Activated T-cell treated with anti-CD3 and anti-CD28 coated beads, Interleukin-2, amount 50 U/mL, for 72 hours (primary cell): ENCODE data around the gene GDNF. TPM values are rescaled to one million over a fixed set of nuclear protein-coding genes. Genes with fewer than 3 reads are reported as not detected.

Experiments
- ATAC-seq, 2 donors: fragments of 150-1000 bp; cut with Tn5 transposase; replicated peaks in 1 of 2; 2 replicates each; pipeline ENCODE4 v1.10.0; 2021; ENCODE audit warnings: moderate library complexity in 2 of 2, mild to moderate bottlenecking in 1 of 2
- DNase-seq, 2 donors: peaks; one replicate each; pipeline ENCODE4 v3.0.0; 2021 to 2022; ENCODE audit warnings: mixed read lengths in 1 of 2
- H3K27ac Mint-ChIP-seq: one replicate; pipeline ENCODE4 v1.8.0; 2022; ENCODE audit warnings: mild to moderate bottlenecking, moderate library complexity, mixed read lengths
- H3K27me3 Mint-ChIP-seq: one replicate; pipeline ENCODE4 v1.8.0; 2022; ENCODE audit warnings: low read depth, mixed read lengths
- H3K36me3 Mint-ChIP-seq, 2 donors: one replicate each; pipeline ENCODE4 v1.8.0; 2022; ENCODE audit warnings: mixed read lengths in 2 of 2, mild to moderate bottlenecking in 1 of 2; ENCODE audit not compliant: insufficient read depth in 2 of 2
- H3K4me1 Mint-ChIP-seq: one replicate; pipeline ENCODE4 v1.8.0; 2022; ENCODE audit warnings: low read depth, mixed read lengths
- H3K4me3 Mint-ChIP-seq, 2 donors: one replicate each; pipeline ENCODE4 v1.8.0; 2022; ENCODE audit warnings: mild to moderate bottlenecking in 2 of 2, mixed read lengths in 2 of 2, moderate library complexity in 2 of 2
- H3K9me3 Mint-ChIP-seq, 2 donors: one replicate each; pipeline ENCODE4 v1.8.0; 2022; ENCODE audit warnings: mixed read lengths in 2 of 2
- total RNA-seq, 2 donors: library from RNA; stranded (reverse); gene quantifications; one replicate each; pipeline ENCODE4 v1.2.3, GENCODE V29; 2022

GDNF gene
- total RNA-seq, 2 donors from 2014 or later: not detected

- DNase-seq (no peak), ATAC-seq (no peak)
- Mint-ChIP-seq H3K36me3 (no peaks in the 10 kb centered on the region), H3K27me3 (peaks cover 43% of the 10 kb centered on the region), H3K4me3 (no peak overlapping the region), H3K4me1 (no peaks in the 10 kb centered on the region), H3K9me3 (no peaks in the 10 kb centered on the region), H3K27ac (no peak overlapping the region)
Measured at GRCh38 chr5:37825334-37825915, 14.4 kb downstream of the GDNF start.

GRCh38 chr5:37823433-37824152, 16.2 kb downstream of the GDNF start:
- no peaks in the 10 kb centered on the region for H3K4me1 Mint-ChIP-seq
- no peak for DNase-seq

GRCh38 chr5:37816883-37817282, 23.0 kb downstream of the GDNF start:
- H3K36me3 Mint-ChIP-seq: no peaks in the 10 kb centered on the region
- no peaks in the 10 kb centered on the region for H3K4me1 Mint-ChIP-seq
- H3K4me3 Mint-ChIP-seq: no peak overlapping the region
- no peak for ATAC-seq
- H3K27ac Mint-ChIP-seq: no peak overlapping the region
- H3K27me3 Mint-ChIP-seq: peaks cover 12% of the 10 kb centered on the region
- no peaks in the 10 kb centered on the region for H3K9me3 Mint-ChIP-seq
- no peak for DNase-seq

More at GRCh38 chr5:37823433-37824152, 16.2 kb downstream of the GDNF start:
- H3K9me3 Mint-ChIP-seq: no peaks in the 10 kb centered on the region
- no peak for ATAC-seq
- H3K27ac Mint-ChIP-seq: no peak overlapping the region
- no peak overlapping the region for H3K4me3 Mint-ChIP-seq
- H3K27me3 Mint-ChIP-seq: peaks cover 29% of the 10 kb centered on the region
- no peaks in the 10 kb centered on the region for H3K36me3 Mint-ChIP-seq

- DNase-seq: no peak
- Mint-ChIP-seq H3K27me3 (peaks cover 12% of the 10 kb centered on the region), H3K9me3 (no peaks in the 10 kb centered on the region), H3K36me3 (no peaks in the 10 kb centered on the region), H3K4me1 (no peaks in the 10 kb centered on the region), H3K27ac (no peak overlapping the region), H3K4me3 (no peak overlapping the region)
- ATAC-seq: no peak
Measured at GRCh38 chr5:37816331-37816730, 23.5 kb downstream of the GDNF start.

GRCh38 chr5:37815913-37816312, 23.9 kb downstream of the GDNF start:
- Mint-ChIP-seq H3K27ac (no peak overlapping the region), H3K4me1 (no peaks in the 10 kb centered on the region), H3K36me3 (no peaks in the 10 kb centered on the region), H3K4me3 (no peak overlapping the region), H3K27me3 (peaks cover 12% of the 10 kb centered on the region), H3K9me3 (no peaks in the 10 kb centered on the region)
- DNase-seq (no peak), ATAC-seq (no peak)

GRCh38 chr5:37814699-37815098, 25.1 kb downstream of the GDNF start:
- no peak for ATAC-seq
- H3K4me1 Mint-ChIP-seq: no peaks in the 10 kb centered on the region
- no peaks in the 10 kb centered on the region for H3K36me3 Mint-ChIP-seq

GRCh38 chr5:37812365-37812764, 27.5 kb downstream of the GDNF start:
- Mint-ChIP-seq H3K4me3 (no peak overlapping the region), H3K27me3 (peaks cover 12% of the 10 kb centered on the region), H3K36me3 (no peaks in the 10 kb centered on the region), H3K4me1 (no peaks in the 10 kb centered on the region), H3K9me3 (no peaks in the 10 kb centered on the region), H3K27ac (no peak overlapping the region)
- DNase-seq (no peak), ATAC-seq (no peak)

More at GRCh38 chr5:37814699-37815098, 25.1 kb downstream of the GDNF start:
- H3K4me3 Mint-ChIP-seq: no peak overlapping the region
- no peak for DNase-seq
- no peak overlapping the region for H3K27ac Mint-ChIP-seq
- no peaks in the 10 kb centered on the region for H3K9me3 Mint-ChIP-seq
- peaks cover 12% of the 10 kb centered on the region for H3K27me3 Mint-ChIP-seq

- H3K36me3 Mint-ChIP-seq: no peaks in the 10 kb centered on the region
- H3K27me3 Mint-ChIP-seq: peaks cover 15% of the 10 kb centered on the region
- H3K4me3 Mint-ChIP-seq: no peak overlapping the region
- H3K4me1 Mint-ChIP-seq: no peaks in the 10 kb centered on the region
- H3K9me3 Mint-ChIP-seq: peaks cover 0 to 3% of the 10 kb centered on the region in 2 donors
- no peak overlapping the region for H3K27ac Mint-ChIP-seq
- ATAC-seq (no peak), DNase-seq (no peak)
Measured at GRCh38 chr5:37811866-37812265, 28.0 kb downstream of the GDNF start.

- ATAC-seq: no peak
- Mint-ChIP-seq H3K27ac (no peak overlapping the region), H3K9me3 (peaks cover 3 to 7% of the 10 kb centered on the region in 2 donors), H3K4me1 (no peaks in the 10 kb centered on the region), H3K36me3 (no peaks in the 10 kb centered on the region), H3K4me3 (no peak overlapping the region), H3K27me3 (peaks cover 22% of the 10 kb centered on the region)
- no peak for DNase-seq
Measured at GRCh38 chr5:37810311-37810710, 29.5 kb downstream of the GDNF start.

- Mint-ChIP-seq H3K27me3 (peaks cover 27% of the 10 kb centered on the region), H3K27ac (no peak overlapping the region), H3K9me3 (peaks cover 3 to 7% of the 10 kb centered on the region in 2 donors), H3K4me3 (no peak overlapping the region), H3K4me1 (no peaks in the 10 kb centered on the region), H3K36me3 (no peaks in the 10 kb centered on the region)
- ATAC-seq: no peak
- DNase-seq: no peak
Measured at GRCh38 chr5:37808945-37809344, 30.9 kb downstream of the GDNF start.

GRCh38 chr5:37807621-37808301, 32.1 kb downstream of the GDNF start:
- peaks cover 23% of the 10 kb centered on the region for H3K27me3 Mint-ChIP-seq
- no peak for DNase-seq
- H3K4me1 Mint-ChIP-seq: no peaks in the 10 kb centered on the region
- no peak overlapping the region for H3K27ac Mint-ChIP-seq
- H3K4me3 Mint-ChIP-seq: no peak overlapping the region
- ATAC-seq: no peak
- no peaks in the 10 kb centered on the region for H3K36me3 Mint-ChIP-seq
- H3K9me3 Mint-ChIP-seq: peaks cover 3 to 7% of the 10 kb centered on the region in 2 donors

- Mint-ChIP-seq H3K9me3 (peaks cover 3 to 7% of the 10 kb centered on the region in 2 donors), H3K4me1 (no peaks in the 10 kb centered on the region), H3K36me3 (no peaks in the 10 kb centered on the region), H3K4me3 (no peak overlapping the region), H3K27ac (no peak overlapping the region), H3K27me3 (peaks cover 28% of the 10 kb centered on the region)
- no peak for DNase-seq
- ATAC-seq: no peak
Measured at GRCh38 chr5:37807015-37807414, 32.8 kb downstream of the GDNF start.

GRCh38 chr5:37806476-37806875, 33.4 kb downstream of the GDNF start:
- H3K27me3 Mint-ChIP-seq: peaks cover 29% of the 10 kb centered on the region
- H3K36me3 Mint-ChIP-seq: no peaks in the 10 kb centered on the region
- H3K9me3 Mint-ChIP-seq: peaks cover 3 to 7% of the 10 kb centered on the region in 2 donors

More at GRCh38 chr5:37806476-37806875, 33.4 kb downstream of the GDNF start:
- Mint-ChIP-seq H3K4me1 (no peaks in the 10 kb centered on the region), H3K27ac (no peak overlapping the region), H3K4me3 (no peak overlapping the region)
- DNase-seq (no peak), ATAC-seq (no peak)
